DMS153 (cell line): Measurements from ENCODE around the gene NSUN4.
"Not testable (repeated sequence)": the region's sequence is repeated elsewhere in the genome, so short reads cannot be mapped to it uniquely, and the experiment has no call there.

ENCODE experiments used
- DNase-seq: peaks from one replicate; lab custom pipeline; 2025; lab: John Stamatoyannopoulos, UW

NSUN4 gene

GRCh38 chr1:46367701-46368100 lies 27.1 kb downstream of the NSUN4 start:
- DNase-seq: not testable (repeated sequence)

- DNase-seq: no peak
Measured at GRCh38 chr1:46368791-46369190, 28.2 kb downstream of the NSUN4 start.

DNA sequence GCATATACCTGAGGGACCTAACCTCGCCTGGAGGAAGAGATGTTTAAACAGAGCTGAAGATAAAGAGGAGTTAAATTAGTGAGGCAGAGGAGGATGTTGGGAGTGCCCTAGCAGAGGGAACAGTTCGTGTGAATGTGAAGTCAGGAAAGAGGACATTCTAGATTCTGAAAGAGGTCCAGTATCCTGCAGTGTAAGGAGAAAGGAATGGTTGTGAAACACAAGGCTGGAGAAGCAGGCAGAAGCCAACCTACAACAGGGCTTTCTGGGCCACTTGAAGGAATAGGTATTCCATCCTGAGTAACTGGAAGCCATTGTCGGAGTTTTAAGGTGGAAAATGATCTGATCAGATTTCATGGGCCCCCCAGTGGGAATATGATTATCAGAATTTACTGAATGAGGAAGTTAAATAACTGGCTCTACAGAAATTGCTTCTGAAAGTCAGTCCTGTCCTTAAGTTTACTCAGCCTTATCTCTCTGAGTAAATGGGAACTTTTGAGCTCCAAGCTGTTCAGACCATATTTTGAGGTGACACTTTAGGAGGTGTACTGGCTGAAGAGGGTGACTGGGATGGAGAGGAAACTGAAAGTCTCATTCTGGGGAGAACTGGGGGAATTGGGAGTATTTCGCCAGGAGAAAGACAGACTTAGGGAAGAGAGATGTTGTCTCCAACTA lies 29.1 kb downstream of the NSUN4 start:
- DNase-seq: no peak

DNA sequence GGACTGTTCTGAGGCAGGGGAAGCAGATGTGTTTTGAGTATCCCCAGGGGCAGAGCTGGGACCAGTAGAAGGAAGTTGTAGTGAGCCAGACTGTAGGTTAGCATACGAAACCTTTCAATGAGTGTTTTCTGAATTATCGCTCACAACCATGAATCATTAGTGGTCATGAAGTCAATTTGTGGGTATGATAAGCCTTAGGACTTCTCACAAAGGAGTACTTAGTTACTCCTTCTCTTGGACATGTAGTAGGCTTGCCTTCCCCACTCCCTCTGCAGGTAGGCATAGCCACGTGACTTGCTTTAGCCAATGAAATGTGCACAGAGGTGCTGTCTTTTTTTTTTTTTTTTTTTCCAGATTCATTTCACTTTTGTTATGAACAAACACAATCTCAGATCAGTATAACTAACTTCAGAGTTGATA lies 29.6 kb downstream of the NSUN4 start:
- DNase-seq: no peak

DNA sequence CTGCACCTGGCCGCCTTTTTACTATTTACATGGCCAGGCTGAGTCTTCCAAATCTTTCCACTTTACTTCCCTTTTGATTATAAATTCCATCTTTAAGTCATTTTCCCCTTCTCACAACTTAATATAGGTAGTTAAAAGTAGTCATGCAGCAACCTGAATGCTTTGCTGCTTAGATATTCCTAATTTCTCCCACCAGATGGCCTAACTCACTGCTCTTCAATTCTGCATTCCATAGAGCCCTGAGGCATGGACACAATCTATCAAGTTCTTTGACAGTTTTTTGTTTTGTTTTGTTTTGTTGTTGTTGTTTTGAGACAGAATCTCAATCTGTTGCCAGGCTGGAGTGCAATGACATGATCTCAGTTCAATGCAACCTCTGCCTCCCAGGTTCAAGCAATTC lies 31.8 kb downstream of the NSUN4 start:
- no peak for DNase-seq

DNA sequence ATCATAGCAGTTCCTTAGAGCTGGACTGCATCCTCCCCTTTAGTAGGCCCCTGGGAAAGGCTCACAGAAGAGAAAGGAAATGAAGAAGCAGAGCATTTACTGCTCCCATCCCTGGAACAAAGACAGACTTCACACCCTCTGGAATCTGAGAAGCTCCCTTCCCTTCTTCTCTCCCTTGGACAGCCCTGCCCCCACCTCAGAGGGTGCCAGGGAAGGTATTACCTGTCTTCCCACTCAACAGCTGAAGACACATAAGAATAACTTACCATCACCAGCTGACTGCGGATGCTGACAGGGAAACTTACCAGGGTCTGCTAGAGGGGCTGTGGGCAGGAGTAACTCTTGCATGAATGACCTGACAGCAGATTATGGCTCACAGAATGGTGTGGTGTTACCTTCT lies 39.4 kb downstream of the NSUN4 start:
- DNase-seq: no peak

GRCh38 chr1:46380508-46380907 lies 39.9 kb downstream of the NSUN4 start:
- no peak for DNase-seq

DNA sequence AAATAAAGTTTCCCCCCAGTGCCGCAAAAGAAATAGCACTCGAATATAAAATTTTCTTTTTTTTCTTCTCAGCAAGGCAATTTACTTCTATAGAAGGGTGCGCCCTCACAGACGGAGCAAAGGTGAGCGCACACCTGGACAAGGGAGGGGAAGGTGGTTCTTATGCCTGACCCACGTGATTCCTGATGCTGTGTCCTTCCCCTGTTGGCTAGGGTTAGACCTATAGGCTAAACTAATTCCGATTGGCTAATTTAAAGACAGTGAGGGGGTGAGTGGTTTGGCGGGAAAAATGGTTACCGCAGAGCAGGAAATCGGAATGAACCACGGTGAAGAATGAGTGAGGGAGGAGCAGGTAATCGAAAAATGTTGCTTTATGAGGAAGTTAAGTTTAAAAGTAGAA lies 52.9 kb downstream of the NSUN4 start:
- no peak for DNase-seq

- DNase-seq: peak; percentile 60
Measured at GRCh38 chr1:46394108-46394871, 53.7 kb downstream of the NSUN4 start, which contains the start of gene FAAH. Gene FAAH (plus strand): TSS chr1:46394317. CDS start chr1:46394349, 32 bp downstream.

DNA sequence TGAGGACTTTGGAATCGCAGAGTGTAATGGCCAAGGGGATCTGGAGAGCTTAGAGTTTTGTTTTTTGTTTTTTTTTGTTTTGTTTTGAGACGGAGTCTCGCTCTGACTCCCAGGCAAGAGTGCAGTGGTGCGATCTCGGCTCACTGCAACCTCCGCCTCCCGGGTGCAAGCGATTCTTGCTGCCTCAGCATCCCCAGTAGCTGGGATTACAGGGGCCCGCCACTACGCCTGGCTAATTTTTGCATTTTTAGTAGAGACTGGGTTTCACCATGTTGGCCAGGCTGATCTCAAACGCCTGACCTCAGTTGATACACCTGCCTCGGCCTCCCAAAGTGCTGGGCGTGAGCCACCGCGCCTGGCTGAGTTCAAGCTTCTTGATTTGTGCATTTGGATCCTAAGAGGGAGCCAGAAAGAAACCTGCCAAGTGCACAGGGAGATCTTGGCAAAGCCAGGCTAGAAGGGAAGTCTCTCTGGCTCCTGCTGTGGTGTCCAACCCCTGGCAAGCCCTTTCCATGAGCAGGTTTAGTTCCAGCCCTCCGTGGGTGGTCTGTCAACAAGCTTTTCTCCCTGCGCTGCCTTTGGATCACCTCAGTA lies 54.4 kb downstream of the NSUN4 start:
- no peak for DNase-seq

- peak; percentile 63 for DNase-seq
Measured at GRCh38 chr1:46396441-46397398, 56.1 kb downstream of the NSUN4 start.

DNA sequence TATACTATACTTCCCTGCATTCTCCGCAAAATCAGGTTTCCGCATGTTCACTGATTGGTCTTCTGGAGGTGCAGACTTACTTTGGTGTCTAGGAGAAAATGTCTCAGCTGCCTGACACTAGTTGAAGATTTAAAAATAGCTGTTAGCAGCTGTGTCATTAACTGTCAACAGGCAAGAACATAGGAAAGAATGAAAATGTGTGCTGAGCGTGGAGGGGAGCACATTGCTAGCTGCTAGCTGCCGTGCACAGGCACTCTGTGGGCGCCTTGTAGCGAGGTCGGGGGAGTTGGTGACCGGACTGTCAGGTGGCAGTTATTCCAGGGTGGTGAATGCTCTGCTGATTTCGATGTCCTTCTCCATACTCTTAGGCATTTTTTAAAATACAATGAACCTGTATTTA lies 58.7 kb downstream of the NSUN4 start:
- no peak for DNase-seq

- peak; percentile 82 for DNase-seq
Measured at GRCh38 chr1:46400421-46400820, 59.8 kb downstream of the NSUN4 start.

- no peak for DNase-seq
Measured at GRCh38 chr1:46401154-46401913, 60.7 kb downstream of the NSUN4 start.

DNA sequence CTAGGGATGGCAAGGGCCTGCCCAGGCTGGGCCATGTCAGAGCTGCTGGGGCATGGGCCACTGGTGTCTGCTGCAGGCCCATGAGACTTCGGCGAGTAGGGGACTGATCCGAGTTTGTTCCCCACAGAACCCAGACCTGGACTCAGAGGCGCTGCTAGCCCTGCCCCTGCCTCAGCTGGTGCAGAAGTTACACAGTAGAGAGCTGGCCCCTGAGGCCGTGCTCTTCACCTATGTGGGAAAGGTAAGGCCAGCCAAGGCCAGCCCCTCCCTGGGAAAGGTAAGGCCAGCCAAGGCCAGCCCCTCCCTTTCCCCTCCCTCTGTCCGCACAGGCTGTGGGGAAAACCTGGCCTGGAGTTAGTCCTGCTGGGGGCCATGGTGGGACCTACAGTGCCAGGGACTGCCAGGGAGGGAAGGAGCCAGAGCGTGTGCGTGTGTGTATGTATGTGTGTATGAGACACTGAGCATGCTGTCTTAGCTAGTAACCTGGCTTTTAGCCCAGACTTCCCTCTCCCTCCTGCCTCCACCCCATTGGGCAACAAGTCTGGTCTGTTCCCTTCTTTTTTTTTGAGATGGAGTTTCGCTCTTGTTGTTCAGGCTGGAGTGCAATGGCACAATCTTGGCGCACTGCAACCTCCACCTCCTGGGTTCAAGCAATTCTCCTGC lies 61.5 kb downstream of the NSUN4 start:
- peak; percentile 75 for DNase-seq

GRCh38 chr1:46403916-46404315 lies 63.3 kb downstream of the NSUN4 start:
- DNase-seq: no peak

- no peak for DNase-seq
Measured at GRCh38 chr1:46404482-46405196, 64.0 kb downstream of the NSUN4 start.

DNA sequence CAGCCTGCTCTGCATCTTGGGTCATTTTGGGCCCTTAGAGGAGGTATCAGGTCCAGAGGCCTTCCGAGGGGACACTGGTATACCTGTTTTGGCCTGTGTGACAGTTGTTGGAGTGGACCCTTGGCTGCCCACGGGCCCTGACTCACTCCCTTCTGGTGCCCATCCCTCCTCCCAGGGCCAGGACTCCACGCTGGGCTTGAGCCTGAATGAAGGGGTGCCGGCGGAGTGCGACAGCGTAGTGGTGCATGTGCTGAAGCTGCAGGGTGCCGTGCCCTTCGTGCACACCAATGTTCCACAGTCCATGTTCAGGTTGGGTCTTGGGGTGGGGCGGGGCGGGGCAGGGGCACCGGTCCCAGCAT lies 64.6 kb downstream of the NSUN4 start:
- no peak for DNase-seq

DNA sequence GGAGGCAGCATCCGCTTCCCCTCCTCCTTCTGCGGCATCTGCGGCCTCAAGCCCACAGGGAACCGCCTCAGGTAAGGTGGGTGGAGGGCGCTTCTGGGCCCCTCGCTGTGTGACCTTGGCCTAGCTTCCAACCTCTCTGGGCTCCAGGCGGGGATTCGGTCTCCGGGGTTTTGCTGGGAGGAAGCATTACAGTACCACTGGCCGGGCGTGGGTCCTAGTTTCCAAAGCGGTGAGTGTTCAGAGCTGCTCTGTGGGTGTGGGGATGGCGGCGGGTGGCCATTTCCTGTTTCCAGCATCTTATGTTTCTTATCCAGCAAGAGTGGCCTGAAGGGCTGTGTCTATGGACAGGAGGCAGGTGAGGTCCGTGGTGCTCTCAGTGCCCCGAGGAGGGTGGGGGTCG lies 65.1 kb downstream of the NSUN4 start:
- no peak for DNase-seq
